HEK293T (cell line): ENCODE results near the gene SYT7.

Experiments used
- CTCF ChIA-PET: fragments of 350-600 bp; formaldehyde crosslinking; extraction: SDS; loops from one replicate; lab custom pipeline; 2021; ENCODE audit warnings: antibody characterized with exemption, inconsistent platforms; lab: Yijun Ruan, JAX
- POLR2A ChIA-PET: fragments of 350-600 bp; formaldehyde crosslinking; extraction: SDS; loops from one replicate; lab custom pipeline; 2020; ENCODE audit warnings: antibody characterized with exemption, inconsistent platforms; lab: Yijun Ruan, JAX
- DNase-seq: peaks from one replicate; pipeline ENCODE4 v3.0.0; 2012; ENCODE audit warnings: mixed read lengths; ENCODE audit errors: extremely low spot score
- ARNT ChIP-seq: fragments of 450-650 bp; IDR thresholded peaks from 2 replicates; pipeline ENCODE4 v1.6.1; 2017; ENCODE audit warnings: mild to moderate bottlenecking
- BHLHE40 ChIP-seq: fragments of 450-650 bp; IDR thresholded peaks from 2 replicates; pipeline ENCODE4 v1.6.1; 2016; ENCODE audit warnings: mild to moderate bottlenecking, moderate library complexity, borderline replicate concordance
- CTBP1 ChIP-seq: fragments of 450-650 bp; IDR thresholded peaks from 2 replicates; pipeline ENCODE4 v1.6.1; 2016; ENCODE audit warnings: borderline replicate concordance
- ELF4 ChIP-seq: fragments of 450-650 bp; IDR thresholded peaks from 2 replicates; pipeline ENCODE4 v1.6.1; 2017; ENCODE audit warnings: antibody characterized with exemption
- FOXA1 ChIP-seq: fragments of 450-650 bp; IDR thresholded peaks from 2 replicates; pipeline ENCODE4 v1.6.1; 2016; ENCODE audit warnings: mild to moderate bottlenecking
- FOXK2 ChIP-seq: fragments of 450-650 bp; IDR thresholded peaks from 2 replicates; pipeline ENCODE4 v1.6.1; 2016; ENCODE audit warnings: mild to moderate bottlenecking
- FOXM1 ChIP-seq: fragments of 450-650 bp; IDR thresholded peaks from 2 replicates; pipeline ENCODE4 v1.6.1; 2017; ENCODE audit warnings: mild to moderate bottlenecking, borderline replicate concordance
- HDGF ChIP-seq: fragments of 450-650 bp; IDR thresholded peaks from 2 replicates; pipeline ENCODE4 v1.6.1; 2017; ENCODE audit warnings: antibody characterized with exemption, borderline replicate concordance
- L3MBTL2 ChIP-seq: fragments of 450-650 bp; conservative IDR thresholded peaks from 2 replicates; pipeline ENCODE4 v1.6.1; 2016; ENCODE audit warnings: mild to moderate bottlenecking
- LEF1 ChIP-seq: fragments of 450-650 bp; IDR thresholded peaks from 2 replicates; pipeline ENCODE4 v1.6.1; 2017; ENCODE audit warnings: mild to moderate bottlenecking, borderline replicate concordance
- NFRKB ChIP-seq: fragments of 450-650 bp; IDR thresholded peaks from 2 replicates; pipeline ENCODE4 v1.6.1; 2016; ENCODE audit warnings: mild to moderate bottlenecking, moderate library complexity
- SP1 ChIP-seq: fragments of 450-650 bp; IDR thresholded peaks from 2 replicates; pipeline ENCODE4 v1.6.1; 2017
- SUZ12 ChIP-seq: fragments of 450-650 bp; IDR thresholded peaks from 2 replicates; pipeline ENCODE4 v1.6.1; 2016; ENCODE audit warnings: mild to moderate bottlenecking
- TARDBP ChIP-seq: fragments of 450-650 bp; IDR thresholded peaks from 2 replicates; pipeline ENCODE4 v1.6.1; 2016
- ZNF384 ChIP-seq: fragments of 450-650 bp; IDR thresholded peaks from 2 replicates; pipeline ENCODE4 v1.6.1; 2016
- TF ChIP-seq, protein P1 (sequence below): fragments of 450-650 bp; IDR thresholded peaks from 2 replicates; pipeline ENCODE4 v1.6.1; 2016

The SYT7 gene

GRCh38 chr11:61602775-61603569, 22.1 kb upstream of the SYT7 start:
- CTCF ChIA-PET, result no interaction called here
- TF ChIP-seq ELF4 (no peak), ARNT (no peak), ZNF384 (no peak), HDGF (no peak), BHLHE40 (no peak), FOXK2 (no peak)
- TF ChIP-seq, protein P1, sequence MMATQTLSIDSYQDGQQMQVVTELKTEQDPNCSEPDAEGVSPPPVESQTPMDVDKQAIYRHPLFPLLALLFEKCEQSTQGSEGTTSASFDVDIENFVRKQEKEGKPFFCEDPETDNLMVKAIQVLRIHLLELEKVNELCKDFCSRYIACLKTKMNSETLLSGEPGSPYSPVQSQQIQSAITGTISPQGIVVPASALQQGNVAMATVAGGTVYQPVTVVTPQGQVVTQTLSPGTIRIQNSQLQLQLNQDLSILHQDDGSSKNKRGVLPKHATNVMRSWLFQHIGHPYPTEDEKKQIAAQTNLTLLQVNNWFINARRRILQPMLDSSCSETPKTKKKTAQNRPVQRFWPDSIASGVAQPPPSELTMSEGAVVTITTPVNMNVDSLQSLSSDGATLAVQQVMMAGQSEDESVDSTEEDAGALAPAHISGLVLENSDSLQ, result no peak
- POLR2A ChIA-PET, result no interaction called here
- DNase-seq, result no peak

- no peak for DNase-seq
- TF ChIP-seq CTBP1, result no peak
- no peak for TF ChIP-seq L3MBTL2
- no peak for TF ChIP-seq ELF4
- TF ChIP-seq FOXA1, result no peak
- TF ChIP-seq ARNT, result no peak
- no peak for TF ChIP-seq NFRKB
- TF ChIP-seq TARDBP, result no peak
- no peak for TF ChIP-seq SP1
- TF ChIP-seq HDGF, result no peak
- TF ChIP-seq FOXK2, result no peak
- no peak for TF ChIP-seq ZNF384
- TF ChIP-seq BHLHE40, result no peak
- no peak for TF ChIP-seq LEF1
- CTCF ChIA-PET, result no interaction called here
- POLR2A ChIA-PET, result no interaction called here
Measured at GRCh38 chr11:61601512-61601911, 20.6 kb upstream of the SYT7 start.

GRCh38 chr11:61599968-61600710, 19.3 kb upstream of the SYT7 start:
- POLR2A ChIA-PET, result no interaction called here
- TF ChIP-seq LEF1 (no peak), BHLHE40 (no peak), SUZ12 (no peak), NFRKB (no peak), FOXK2 (no peak), L3MBTL2 (no peak), FOXM1 (no peak), TARDBP (no peak), HDGF (no peak), ELF4 (no peak), FOXA1 (no peak), ZNF384 (no peak), CTBP1 (no peak), ARNT (no peak), SP1 (no peak)
- TF ChIP-seq, protein P1, result no peak
- CTCF ChIA-PET, result no interaction called here

DNA sequence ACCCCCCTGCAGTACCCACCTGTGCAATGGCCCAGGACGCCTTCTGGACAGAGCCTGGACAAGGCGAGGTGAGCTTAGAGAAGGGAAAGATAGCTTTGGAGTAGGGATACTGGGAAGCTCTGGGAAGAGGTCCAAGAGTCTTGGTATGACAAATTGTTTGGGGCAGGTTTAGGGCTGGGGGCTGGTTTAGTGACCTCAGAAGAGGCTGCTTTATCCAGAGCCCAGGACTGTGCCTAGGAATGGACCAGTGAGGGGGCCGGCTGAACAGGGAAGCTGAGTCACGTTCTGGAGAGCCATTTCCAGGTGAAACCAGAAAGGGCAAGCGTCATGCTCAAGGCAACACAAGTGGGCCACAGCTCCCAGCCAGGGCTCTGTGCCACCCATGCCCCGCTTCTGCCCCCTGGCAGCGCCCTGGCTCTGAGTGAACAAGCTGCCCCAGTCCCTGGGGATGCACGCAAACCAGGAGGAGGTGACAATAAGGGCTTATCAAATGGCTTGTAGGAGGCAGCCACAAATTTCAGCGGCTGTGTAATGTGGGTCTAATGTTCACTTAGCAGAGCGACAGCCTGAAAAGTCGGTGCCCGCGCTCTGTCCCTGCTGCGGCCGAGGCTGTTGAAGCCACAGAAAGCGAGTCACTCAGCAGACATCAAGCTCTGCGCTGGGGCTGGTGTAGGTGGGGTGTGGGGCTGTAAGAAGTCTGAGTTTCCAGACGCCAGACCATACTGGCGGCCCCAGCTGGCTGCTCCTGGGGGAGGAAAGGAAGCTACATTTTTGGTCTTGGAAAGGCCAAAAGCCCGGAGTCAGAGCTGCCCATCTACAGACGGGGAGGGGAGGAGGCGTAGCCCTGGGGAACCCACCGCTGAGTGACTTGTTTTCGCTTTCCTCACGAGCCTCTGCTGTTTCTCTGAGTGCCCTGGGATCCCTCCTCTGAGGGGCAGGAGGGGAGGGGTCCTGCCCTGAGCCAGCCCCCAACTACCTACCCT, 18.3 kb upstream of the SYT7 start:
- no peak for DNase-seq
- POLR2A ChIA-PET, result no interaction called here
- TF ChIP-seq FOXK2 (no peak), BHLHE40 (no peak), ELF4 (no peak), CTBP1 (no peak), FOXA1 (no peak), SP1 (no peak), TARDBP (no peak)
- TF ChIP-seq, protein P1, result no peak
- CTCF ChIA-PET, result interaction anchor here (0.6 to 1.4 kb wide), 4 partner anchors 23 to 145 kb away, joined by 3 to 5 read pairs (median 3); no protein-coding TSS in a partner anchor

More at GRCh38 chr11:61599968-61600710, 19.3 kb upstream of the SYT7 start:
- no peak for DNase-seq

DNA sequence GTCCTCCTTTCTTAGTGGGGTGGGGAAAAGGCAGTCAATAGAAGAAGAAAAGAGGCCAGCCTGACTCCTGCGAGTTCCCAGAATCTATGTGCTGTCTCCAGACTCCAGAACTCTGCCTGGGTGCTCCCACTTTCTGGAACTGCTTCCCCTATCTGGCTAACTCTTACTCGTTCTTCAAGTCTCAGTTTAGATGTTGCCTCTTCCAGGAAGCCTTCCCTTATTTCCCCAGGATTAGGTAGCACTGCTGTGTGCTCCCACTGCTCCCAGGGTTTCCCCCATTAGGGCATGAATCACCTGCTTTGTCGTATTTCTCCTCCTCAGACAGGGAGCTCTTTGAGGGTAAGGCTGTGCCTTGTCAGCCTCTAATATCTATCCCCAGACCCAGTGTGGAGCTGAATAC, 17.5 kb upstream of the SYT7 start:
- DNase-seq, result no peak
- no peak for TF ChIP-seq SP1
- TF ChIP-seq FOXK2, result no peak
- no peak for TF ChIP-seq ARNT
- no peak for TF ChIP-seq TARDBP
- TF ChIP-seq FOXA1, result no peak
- no peak for TF ChIP-seq ELF4
- TF ChIP-seq FOXM1, result no peak
- no peak for TF ChIP-seq BHLHE40
- no peak for TF ChIP-seq HDGF
- TF ChIP-seq NFRKB, result no peak
- TF ChIP-seq L3MBTL2, result no peak
- TF ChIP-seq ZNF384, result no peak
- TF ChIP-seq LEF1, result no peak
- TF ChIP-seq, protein P1, result no peak
- no peak for TF ChIP-seq SUZ12
- no peak for TF ChIP-seq CTBP1
- ChIA-PET POLR2A (no interaction called here), CTCF (interaction anchor here (0.5 to 1.4 kb wide), 5 partner anchors 23 to 146 kb away, joined by 3 to 5 read pairs (median 3); no protein-coding TSS in a partner anchor)
